SK-N-SH (cell line): ENCODE results near the gene ZC3H15. TPM values are rescaled to one million over a fixed set of nuclear protein-coding genes. Genes with fewer than 3 reads are reported as not detected.

Source experiments
- CTCF ChIA-PET: fragments of 300-600, 350-600 bp; formaldehyde crosslinking; extraction: SDS; loops from one replicate; lab custom pipeline; 2021; lab: Yijun Ruan, JAX
- POLR2A ChIA-PET: fragments of 350-600 bp; sonication (Branson Sonifier 250); formaldehyde crosslinking; extraction: SDS; loops from one replicate; lab custom pipeline; 2020; ENCODE audit warnings: antibody characterized with exemption, inconsistent platforms; lab: Yijun Ruan, JAX
- DNase-seq: peaks from one replicate; pipeline ENCODE4 v3.0.0; 2012
- H2AFZ ChIP-seq: fragments of 200-600 bp; sonication (generic); 2 replicates; pipeline ENCODE4 v1.8.1; 2016; ENCODE audit warnings: antibody characterized with exemption, mild to moderate bottlenecking, low read depth
- H3F3A ChIP-seq: fragments of 200-600 bp; sonication (generic); replicated peaks from 2 replicates; pipeline ENCODE3; 2016; ENCODE audit warnings: antibody characterized with exemption, mild to moderate bottlenecking; ENCODE audit not compliant: insufficient read depth
- H3K27ac ChIP-seq, 2 experiments: fragments of 200-500 bp in 1 of 2; fragments of 200-600 bp in 1 of 2; sonication (Bioruptor generic) in 1 of 2; sonication (generic), shearing (Covaris generic) in 1 of 2; 2 replicates each; pipeline versions ENCODE4 v1.5.1 to v1.6.1; 2014 to 2016; ENCODE audit warnings: low read depth in 2 of 2, inconsistent platforms in 1 of 2, low read length in 1 of 2, mild to moderate bottlenecking in 1 of 2, mixed read lengths in 1 of 2
- H3K27me3 ChIP-seq: fragments of 200-600 bp; sonication (generic), shearing (Covaris generic); 2 replicates; pipeline ENCODE4 v1.6.1; 2016; ENCODE audit warnings: mixed run types; ENCODE audit not compliant: insufficient read depth
- H3K36me3 ChIP-seq, 2 experiments: fragments of 200-500 bp in 1 of 2; fragments of 200-600 bp in 1 of 2; sonication (Bioruptor generic) in 1 of 2; sonication (generic) in 1 of 2; replicated peaks in 1 of 2; 2 replicates each; pipeline versions ENCODE3 to v1.5.1; 2014 to 2016; ENCODE audit warnings: low read length in 1 of 2, mild to moderate bottlenecking in 1 of 2; ENCODE audit not compliant: insufficient read depth in 2 of 2, control insufficient read depth in 1 of 2
- H3K4me1 ChIP-seq, 2 experiments: fragments of 200-500 bp in 1 of 2; fragments of 200-600 bp in 1 of 2; sonication (Bioruptor generic) in 1 of 2; sonication (generic), shearing (Covaris generic) in 1 of 2; 2 replicates each; pipeline versions ENCODE4 v1.5.1 to v1.6.1; 2014 to 2016; ENCODE audit warnings: low read depth in 1 of 2, low read length in 1 of 2, mixed run types in 1 of 2; ENCODE audit not compliant: insufficient read depth in 2 of 2, control insufficient read depth in 1 of 2
- H3K4me2 ChIP-seq: fragments of 200-600 bp; sonication (generic), shearing (Covaris generic); 2 replicates; pipeline ENCODE4 v1.6.1; 2017; ENCODE audit warnings: mixed run types
- H3K4me3 ChIP-seq, 2 experiments: fragments of 200-500 bp in 1 of 2; fragments of 200-600 bp in 1 of 2; sonication (Bioruptor generic) in 1 of 2; sonication (generic), shearing (Covaris generic) in 1 of 2; 2 replicates each; pipeline versions ENCODE4 v1.5.1 to v1.8.1; 2014 to 2016; ENCODE audit warnings: low read depth in 2 of 2, inconsistent platforms in 1 of 2, low read length in 1 of 2, mild to moderate bottlenecking in 1 of 2, mixed read lengths in 1 of 2, moderate library complexity in 1 of 2
- H3K79me2 ChIP-seq: fragments of 200-600 bp; sonication (generic); 2 replicates; pipeline ENCODE4 v1.8.1; 2017; ENCODE audit warnings: mild to moderate bottlenecking; ENCODE audit not compliant: insufficient read depth
- H3K9ac ChIP-seq: fragments of 200-600 bp; sonication (generic); 2 replicates; pipeline ENCODE4 v1.6.1; 2017; ENCODE audit warnings: mixed run types
- H3K9me2 ChIP-seq: fragments of 200-600 bp; sonication (generic); 2 replicates; pipeline ENCODE4 v1.6.1; 2017; ENCODE audit warnings: mixed run types
- H3K9me3 ChIP-seq: fragments of 200-600 bp; sonication (generic); 2 replicates; pipeline ENCODE4 v1.6.1; 2017; ENCODE audit warnings: mixed run types, mild to moderate bottlenecking, moderate library complexity
- H4K20me1 ChIP-seq: fragments of 200-600 bp; sonication (generic); 2 replicates; pipeline ENCODE4 v1.6.1; 2017; ENCODE audit warnings: mild to moderate bottlenecking, mixed run types; ENCODE audit not compliant: insufficient read depth
- EP300 ChIP-seq, 2 experiments: IDR thresholded peaks; 2 replicates each; pipeline versions ENCODE4 v1.4.0 to v1.6.1; 2012; ENCODE audit warnings: borderline replicate concordance in 1 of 2, low read depth in 1 of 2, low read length in 1 of 2
- FOXJ3 ChIP-seq: sonication (generic); formaldehyde crosslinking; IDR thresholded peaks from 2 replicates; pipeline ENCODE4 v1.5.1; 2020; ENCODE audit warnings: mild to moderate bottlenecking, missing genetic modification reagents
- FOXM1 ChIP-seq: IDR thresholded peaks from 2 replicates; pipeline ENCODE4 v1.4.0; 2012; ENCODE audit warnings: low read depth, mild to moderate bottlenecking
- GATA2 ChIP-seq: sonication (generic); formaldehyde crosslinking; IDR thresholded peaks from 2 replicates; pipeline ENCODE4 v1.5.0; 2020; ENCODE audit warnings: mild to moderate bottlenecking, missing genetic modification reagents
- MAX ChIP-seq: IDR thresholded peaks from 2 replicates; pipeline ENCODE4 v1.4.0; 2012; ENCODE audit warnings: low read depth
- MEF2A ChIP-seq: IDR thresholded peaks from 2 replicates; pipeline ENCODE4 v1.4.0; 2012; ENCODE audit warnings: low read depth, borderline replicate concordance
- MXI1 ChIP-seq: IDR thresholded peaks from 2 replicates; pipeline ENCODE4 v1.6.1; 2012; ENCODE audit warnings: mild to moderate bottlenecking, low read depth, low read length, improper control_type of control experiment
- NFIC ChIP-seq: IDR thresholded peaks from 2 replicates; pipeline ENCODE4 v1.4.0; 2012; ENCODE audit warnings: borderline replicate concordance
- POLR2AphosphoS5 ChIP-seq: IDR thresholded peaks from 2 replicates; pipeline ENCODE4 v1.6.1; 2012; ENCODE audit warnings: low read depth, low read length
- RAD21 ChIP-seq: IDR thresholded peaks from 2 replicates; pipeline ENCODE4 v1.6.1; 2012; ENCODE audit warnings: mild to moderate bottlenecking, low read length
- RCOR1 ChIP-seq: fragments of 150-350 bp; IDR thresholded peaks from 2 replicates; pipeline ENCODE4 v1.6.1; 2017; ENCODE audit warnings: antibody characterized with exemption, low read length
- SIN3A ChIP-seq: IDR thresholded peaks from 2 replicates; pipeline ENCODE4 v1.6.1; 2012; ENCODE audit warnings: low read depth, mild to moderate bottlenecking, low read length, moderate library complexity, borderline replicate concordance
- TEAD4 ChIP-seq: IDR thresholded peaks from 2 replicates; pipeline ENCODE4 v1.4.0; 2012; ENCODE audit warnings: mild to moderate bottlenecking, borderline replicate concordance; ENCODE audit not compliant: insufficient read depth
- USF1 ChIP-seq: IDR thresholded peaks from 2 replicates; pipeline ENCODE4 v1.4.0; 2012; ENCODE audit warnings: low read depth, borderline replicate concordance
- WGBS: methylation state at CpG from one replicate; pipeline ENCODE4 v1.1.6; 2017; ENCODE audit warnings: low lambda C conversion rate; 5-methylcytosine and 5-hydroxymethylcytosine counted together
- polyA plus RNA-seq, 3 experiments: library from polyadenylated mRNA; depleted of rRNA; stranded (reverse); fragments of >200 nt; gene quantifications; 2 replicates each; pipeline ENCODE4 v1.2.3, GENCODE V29; 2012
- TF ChIP-seq, protein P1 (sequence below): fragments of 200-600 bp; sonication (generic); IDR thresholded peaks from 2 replicates; pipeline ENCODE4 v1.6.1; 2017; ENCODE audit warnings: antibody characterized with exemption, mild to moderate bottlenecking, moderate library complexity
- TF ChIP-seq, protein P2 (sequence below): fragments of 150-350 bp; IDR thresholded peaks from 2 replicates; pipeline ENCODE4 v1.6.1; 2017; ENCODE audit warnings: antibody characterized with exemption, low read length, low read depth, borderline replicate concordance
- TF ChIP-seq, protein P3 (sequence below): IDR thresholded peaks from 2 replicates; pipeline ENCODE4; 2012

The ZC3H15 gene
- polyA plus RNA-seq, 1 of the 3 experiments (the other 2 are of a cell fraction), result 26.5 TPM

DNA sequence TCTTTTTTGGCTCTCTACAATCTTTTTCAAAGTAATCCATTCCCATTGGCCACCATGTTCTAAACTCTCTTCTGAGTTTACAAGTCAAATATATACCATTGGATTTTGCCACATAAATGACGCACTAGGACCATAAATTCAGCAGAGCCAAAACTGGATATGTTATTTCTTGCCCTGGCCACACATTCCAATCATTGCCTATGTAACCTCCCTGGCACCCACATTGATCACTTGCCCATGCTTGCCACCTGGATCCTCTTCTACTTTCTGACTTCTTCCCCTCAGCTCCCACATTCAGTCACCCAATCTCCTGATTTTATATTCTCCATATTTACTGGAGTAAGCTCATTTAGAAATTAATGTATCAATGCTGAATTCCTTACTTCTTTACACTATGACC is 5.1 kb upstream of the ZC3H15 start:
- CTCF ChIA-PET, result interaction anchor here (1.5 kb wide), 1 partner anchor 161 kb away, joined by 4 read pairs; no protein-coding TSS in a partner anchor

More for the DNA sequence above, 5.1 kb upstream of the ZC3H15 start:
- POLR2A ChIA-PET, result no interaction called here
- Histone ChIP-seq H3K4me2 (no peak overlapping the region), H3K27ac (no peak overlapping the region), H3K9me3 (no peaks in the 10 kb centered on the region), H3K9me2 (no peaks in the 10 kb centered on the region), H3F3A (no peaks in the 10 kb centered on the region), H3K27me3 (no peaks in the 10 kb centered on the region), H3K4me3 (no peak overlapping the region), H2AFZ (no peak overlapping the region), H4K20me1 (no peaks in the 10 kb centered on the region), H3K79me2 (peaks cover 16% of the 10 kb centered on the region), H3K36me3 (no peaks in the 10 kb centered on the region), H3K4me1 (no peaks in the 10 kb centered on the region; a peak in 1 of 4 replicates), H3K9ac (no peak overlapping the region)
- WGBS, result 100% methylated on average over 1 of the region's 1 CpG
- DNase-seq, result no peak
- no peak for TF ChIP-seq GATA2 (CRISPR knock-in tag)
- no peak for TF ChIP-seq FOXJ3 (CRISPR knock-in tag)
- TF ChIP-seq NFIC, result no peak
- TF ChIP-seq, protein P1, sequence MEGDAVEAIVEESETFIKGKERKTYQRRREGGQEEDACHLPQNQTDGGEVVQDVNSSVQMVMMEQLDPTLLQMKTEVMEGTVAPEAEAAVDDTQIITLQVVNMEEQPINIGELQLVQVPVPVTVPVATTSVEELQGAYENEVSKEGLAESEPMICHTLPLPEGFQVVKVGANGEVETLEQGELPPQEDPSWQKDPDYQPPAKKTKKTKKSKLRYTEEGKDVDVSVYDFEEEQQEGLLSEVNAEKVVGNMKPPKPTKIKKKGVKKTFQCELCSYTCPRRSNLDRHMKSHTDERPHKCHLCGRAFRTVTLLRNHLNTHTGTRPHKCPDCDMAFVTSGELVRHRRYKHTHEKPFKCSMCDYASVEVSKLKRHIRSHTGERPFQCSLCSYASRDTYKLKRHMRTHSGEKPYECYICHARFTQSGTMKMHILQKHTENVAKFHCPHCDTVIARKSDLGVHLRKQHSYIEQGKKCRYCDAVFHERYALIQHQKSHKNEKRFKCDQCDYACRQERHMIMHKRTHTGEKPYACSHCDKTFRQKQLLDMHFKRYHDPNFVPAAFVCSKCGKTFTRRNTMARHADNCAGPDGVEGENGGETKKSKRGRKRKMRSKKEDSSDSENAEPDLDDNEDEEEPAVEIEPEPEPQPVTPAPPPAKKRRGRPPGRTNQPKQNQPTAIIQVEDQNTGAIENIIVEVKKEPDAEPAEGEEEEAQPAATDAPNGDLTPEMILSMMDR, result no peak
- no peak for TF ChIP-seq POLR2AphosphoS5
- TF ChIP-seq, protein P2, sequence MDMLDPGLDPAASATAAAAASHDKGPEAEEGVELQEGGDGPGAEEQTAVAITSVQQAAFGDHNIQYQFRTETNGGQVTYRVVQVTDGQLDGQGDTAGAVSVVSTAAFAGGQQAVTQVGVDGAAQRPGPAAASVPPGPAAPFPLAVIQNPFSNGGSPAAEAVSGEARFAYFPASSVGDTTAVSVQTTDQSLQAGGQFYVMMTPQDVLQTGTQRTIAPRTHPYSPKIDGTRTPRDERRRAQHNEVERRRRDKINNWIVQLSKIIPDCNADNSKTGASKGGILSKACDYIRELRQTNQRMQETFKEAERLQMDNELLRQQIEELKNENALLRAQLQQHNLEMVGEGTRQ, result no peak
- no peak for TF ChIP-seq USF1
- TF ChIP-seq, protein P3, sequence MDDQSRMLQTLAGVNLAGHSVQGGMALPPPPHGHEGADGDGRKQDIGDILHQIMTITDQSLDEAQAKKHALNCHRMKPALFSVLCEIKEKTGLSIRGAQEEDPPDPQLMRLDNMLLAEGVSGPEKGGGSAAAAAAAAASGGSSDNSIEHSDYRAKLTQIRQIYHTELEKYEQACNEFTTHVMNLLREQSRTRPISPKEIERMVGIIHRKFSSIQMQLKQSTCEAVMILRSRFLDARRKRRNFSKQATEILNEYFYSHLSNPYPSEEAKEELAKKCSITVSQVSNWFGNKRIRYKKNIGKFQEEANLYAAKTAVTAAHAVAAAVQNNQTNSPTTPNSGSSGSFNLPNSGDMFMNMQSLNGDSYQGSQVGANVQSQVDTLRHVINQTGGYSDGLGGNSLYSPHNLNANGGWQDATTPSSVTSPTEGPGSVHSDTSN, result no peak
- no peak for TF ChIP-seq SIN3A
- TF ChIP-seq RAD21, result no peak
- no peak for TF ChIP-seq EP300 (IDR thresholded peaks at IDR 0.05; ENCODE audit: borderline replicate concordance in 1 of 2, low read depth in 1 of 2, low read length in 1 of 2)
- TF ChIP-seq FOXM1, result no peak
- TF ChIP-seq MAX, result no peak
- no peak for TF ChIP-seq RCOR1
- no peak for TF ChIP-seq MXI1
- TF ChIP-seq TEAD4, result no peak
- no peak for TF ChIP-seq MEF2A
